Measurements from ENCODE around the gene NELFCD. TPM values are rescaled to one million over a fixed set of nuclear protein-coding genes. Genes with fewer than 3 reads are reported as not detected.

NELFCD gene
- total and polyA plus RNA-seq, 10 of the 15 experiments (the other 5 are each of a cell fraction or from before 2014, with no cell fraction given): 8.9 to 109 (median 82.9) TPM

DNA sequence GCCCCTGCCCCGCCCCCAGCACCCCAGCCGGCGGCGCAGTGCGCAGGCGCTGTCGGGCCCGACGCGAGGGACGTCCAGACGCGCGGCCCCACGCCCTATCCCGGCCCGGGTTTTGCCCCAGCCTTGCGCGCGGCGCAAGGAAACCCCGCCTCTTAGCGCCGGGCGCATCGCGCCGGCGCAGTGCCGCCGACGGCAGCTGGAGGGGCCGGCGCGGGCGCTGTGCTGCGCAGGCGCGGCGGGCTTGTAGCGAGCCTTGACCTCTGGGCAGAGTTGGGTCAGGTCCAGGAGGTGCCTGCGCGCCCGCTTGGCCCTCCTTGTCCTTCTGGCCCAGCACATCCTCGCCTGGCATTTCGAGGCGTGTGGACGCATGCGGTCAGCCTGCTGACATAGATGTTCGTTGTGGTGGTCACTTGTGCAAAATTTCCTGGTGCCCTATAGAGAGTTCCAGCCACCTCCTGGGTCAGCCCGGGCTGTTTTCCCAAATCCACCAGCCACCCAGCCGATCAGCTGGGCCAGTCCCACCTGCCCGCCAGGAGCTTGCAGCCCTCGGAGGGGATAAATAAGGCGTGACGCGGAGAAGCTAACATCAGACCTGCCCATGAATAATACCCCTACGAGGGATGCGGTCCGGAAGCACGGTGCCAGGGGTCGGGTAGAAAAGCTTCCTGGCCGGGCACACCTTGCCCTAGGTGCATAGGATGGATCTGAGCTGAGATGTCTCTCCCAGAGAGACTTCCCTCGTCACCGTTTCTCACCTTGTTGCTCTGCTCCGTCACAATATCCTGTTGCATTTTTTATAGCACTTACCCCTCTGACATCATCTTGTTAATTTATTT, 62.0 kb downstream of the NELFCD start (continued):
- TF ChIP-seq SPI1 (IDR thresholded peaks at IDR 0.05; ENCODE audit: borderline replicate concordance, insufficient read depth, low read depth, low read length): no peak
- TF ChIP-seq NFXL1 (IDR thresholded peaks at IDR 0.05; ENCODE audit: borderline replicate concordance): no peak
- peak; percentile 96 for TF ChIP-seq TCF3 (IDR thresholded peaks at IDR 0.05; ENCODE audit: borderline replicate concordance, insufficient read depth, low read depth, low read length)
- TF ChIP-seq, protein P1, sequence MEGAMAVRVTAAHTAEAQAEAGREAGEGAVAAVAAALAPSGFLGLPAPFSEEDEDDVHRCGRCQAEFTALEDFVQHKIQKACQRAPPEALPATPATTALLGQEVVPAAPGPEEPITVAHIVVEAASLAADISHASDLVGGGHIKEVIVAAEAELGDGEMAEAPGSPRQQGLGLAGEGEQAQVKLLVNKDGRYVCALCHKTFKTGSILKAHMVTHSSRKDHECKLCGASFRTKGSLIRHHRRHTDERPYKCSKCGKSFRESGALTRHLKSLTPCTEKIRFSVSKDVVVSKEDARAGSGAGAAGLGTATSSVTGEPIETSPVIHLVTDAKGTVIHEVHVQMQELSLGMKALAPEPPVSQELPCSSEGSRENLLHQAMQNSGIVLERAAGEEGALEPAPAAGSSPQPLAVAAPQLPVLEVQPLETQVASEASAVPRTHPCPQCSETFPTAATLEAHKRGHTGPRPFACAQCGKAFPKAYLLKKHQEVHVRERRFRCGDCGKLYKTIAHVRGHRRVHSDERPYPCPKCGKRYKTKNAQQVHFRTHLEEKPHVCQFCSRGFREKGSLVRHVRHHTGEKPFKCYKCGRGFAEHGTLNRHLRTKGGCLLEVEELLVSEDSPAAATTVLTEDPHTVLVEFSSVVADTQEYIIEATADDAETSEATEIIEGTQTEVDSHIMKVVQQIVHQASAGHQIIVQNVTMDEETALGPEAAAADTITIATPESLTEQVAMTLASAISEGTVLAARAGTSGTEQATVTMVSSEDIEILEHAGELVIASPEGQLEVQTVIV (IDR thresholded peaks at IDR 0.05; ENCODE audit: borderline replicate concordance, partially characterized antibody): no peak
- no peak for TF ChIP-seq MXI1 (IDR thresholded peaks at IDR 0.05; ENCODE audit: low read depth, low read length)
- no peak for TF ChIP-seq ZNF274 (IDR thresholded peaks at IDR 0.05; ENCODE audit: insufficient read depth, insufficient read length)
- TF ChIP-seq MEF2A (IDR thresholded peaks at IDR 0.05; ENCODE audit: insufficient read depth, low read depth, low read length): no peak
- TF ChIP-seq CEBPB (IDR thresholded peaks at IDR 0.05; ENCODE audit: borderline replicate concordance in 1 of 2, low read depth in 2 of 2, low read length in 2 of 2): no peak
- peak; percentile 48; the same call in 1 of the 2 replicates for TF ChIP-seq DPF2 (IDR thresholded peaks at IDR 0.05)
- no peak for TF ChIP-seq EZH2 (IDR thresholded peaks at IDR 0.05; ENCODE audit: borderline replicate concordance, control insufficient read depth, low read depth, low read length)
- TF ChIP-seq FOS (IDR thresholded peaks at IDR 0.05; ENCODE audit: borderline replicate concordance, extremely low read depth, insufficient read length): no peak
- no peak for TF ChIP-seq BCL11A (IDR thresholded peaks at IDR 0.05; ENCODE audit: low read depth, low read length)
- peak; percentile 72 for TF ChIP-seq SP1 (IDR thresholded peaks at IDR 0.05; ENCODE audit: low read depth, low read length)
- no peak for TF ChIP-seq RFX5 (IDR thresholded peaks at IDR 0.05; ENCODE audit: low read depth, low read length)
- TF ChIP-seq, protein P2, sequence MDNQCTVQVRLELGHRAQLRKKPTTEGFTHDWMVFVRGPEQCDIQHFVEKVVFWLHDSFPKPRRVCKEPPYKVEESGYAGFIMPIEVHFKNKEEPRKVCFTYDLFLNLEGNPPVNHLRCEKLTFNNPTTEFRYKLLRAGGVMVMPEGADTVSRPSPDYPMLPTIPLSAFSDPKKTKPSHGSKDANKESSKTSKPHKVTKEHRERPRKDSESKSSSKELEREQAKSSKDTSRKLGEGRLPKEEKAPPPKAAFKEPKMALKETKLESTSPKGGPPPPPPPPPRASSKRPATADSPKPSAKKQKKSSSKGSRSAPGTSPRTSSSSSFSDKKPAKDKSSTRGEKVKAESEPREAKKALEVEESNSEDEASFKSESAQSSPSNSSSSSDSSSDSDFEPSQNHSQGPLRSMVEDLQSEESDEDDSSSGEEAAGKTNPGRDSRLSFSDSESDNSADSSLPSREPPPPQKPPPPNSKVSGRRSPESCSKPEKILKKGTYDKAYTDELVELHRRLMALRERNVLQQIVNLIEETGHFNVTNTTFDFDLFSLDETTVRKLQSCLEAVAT (IDR thresholded peaks at IDR 0.05): 0 out of 2 replicates have a peak, but pooled peaks have one; percentile 14
- no peak for TF ChIP-seq JUNB (IDR thresholded peaks at IDR 0.05)
- no peak for TF ChIP-seq NBN (IDR thresholded peaks at IDR 0.05)
- TF ChIP-seq KDM1A (IDR thresholded peaks at IDR 0.05; ENCODE audit: borderline replicate concordance): no peak
- no peak for TF ChIP-seq TBL1XR1 (IDR thresholded peaks at IDR 0.05; ENCODE audit: low read depth, low read length)
- TF ChIP-seq NFIC (IDR thresholded peaks at IDR 0.05; ENCODE audit: low read depth, low read length): no peak
- TF ChIP-seq SREBF2 (IDR thresholded peaks at IDR 0.05; ENCODE audit: low read length): no peak
- TF ChIP-seq MTA2 (IDR thresholded peaks at IDR 0.05; ENCODE audit: low read depth): no peak
- TF ChIP-seq, protein P3, sequence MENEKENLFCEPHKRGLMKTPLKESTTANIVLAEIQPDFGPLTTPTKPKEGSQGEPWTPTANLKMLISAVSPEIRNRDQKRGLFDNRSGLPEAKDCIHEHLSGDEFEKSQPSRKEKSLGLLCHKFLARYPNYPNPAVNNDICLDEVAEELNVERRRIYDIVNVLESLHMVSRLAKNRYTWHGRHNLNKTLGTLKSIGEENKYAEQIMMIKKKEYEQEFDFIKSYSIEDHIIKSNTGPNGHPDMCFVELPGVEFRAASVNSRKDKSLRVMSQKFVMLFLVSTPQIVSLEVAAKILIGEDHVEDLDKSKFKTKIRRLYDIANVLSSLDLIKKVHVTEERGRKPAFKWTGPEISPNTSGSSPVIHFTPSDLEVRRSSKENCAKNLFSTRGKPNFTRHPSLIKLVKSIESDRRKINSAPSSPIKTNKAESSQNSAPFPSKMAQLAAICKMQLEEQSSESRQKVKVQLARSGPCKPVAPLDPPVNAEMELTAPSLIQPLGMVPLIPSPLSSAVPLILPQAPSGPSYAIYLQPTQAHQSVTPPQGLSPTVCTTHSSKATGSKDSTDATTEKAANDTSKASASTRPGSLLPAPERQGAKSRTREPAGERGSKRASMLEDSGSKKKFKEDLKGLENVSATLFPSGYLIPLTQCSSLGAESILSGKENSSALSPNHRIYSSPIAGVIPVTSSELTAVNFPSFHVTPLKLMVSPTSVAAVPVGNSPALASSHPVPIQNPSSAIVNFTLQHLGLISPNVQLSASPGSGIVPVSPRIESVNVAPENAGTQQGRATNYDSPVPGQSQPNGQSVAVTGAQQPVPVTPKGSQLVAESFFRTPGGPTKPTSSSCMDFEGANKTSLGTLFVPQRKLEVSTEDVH (IDR thresholded peaks at IDR 0.05; ENCODE audit: low read depth, partially characterized antibody): no peak
